IPS-NIHi7 (cell line): ENCODE measurements around the gene STXBP5L.
"Not testable (repeated sequence)": the region's sequence is repeated elsewhere in the genome, so short reads cannot be mapped to it uniquely, and the experiment has no call there.

ENCODE experiments used
- DNase-seq: peaks from one replicate; pipeline ENCODE4 v3.0.0; 2012; ENCODE audit warnings: mixed read lengths; ENCODE audit errors: extremely low spot score

Gene STXBP5L

GRCh38 chr3:121018917-121019321 lies 110.9 kb downstream of the STXBP5L start:
- no peak for DNase-seq

- peak; percentile 18 for DNase-seq
Observed at GRCh38 chr3:121063628-121064027, 155.6 kb downstream of the STXBP5L start.

GRCh38 chr3:121064121-121064520 lies 156.1 kb downstream of the STXBP5L start:
- no peak for DNase-seq

- DNase-seq = no peak
Observed at GRCh38 chr3:121072133-121072532, 164.1 kb downstream of the STXBP5L start.

- DNase-seq = no peak
Observed at GRCh38 chr3:121073011-121073410, 165.0 kb downstream of the STXBP5L start.

GRCh38 chr3:121075191-121075590 lies 167.2 kb downstream of the STXBP5L start:
- no peak for DNase-seq

GRCh38 chr3:121078378-121079101 lies 170.5 kb downstream of the STXBP5L start:
- not testable (repeated sequence) for DNase-seq

GRCh38 chr3:121096953-121097352 lies 188.9 kb downstream of the STXBP5L start:
- no peak for DNase-seq

GRCh38 chr3:121111086-121111485 lies 203.1 kb downstream of the STXBP5L start:
- DNase-seq = not testable (repeated sequence)

- DNase-seq = peak; percentile 57
Observed at GRCh38 chr3:121111914-121112612, 204.1 kb downstream of the STXBP5L start.

- no peak for DNase-seq
Observed at GRCh38 chr3:121126033-121126706, 218.2 kb downstream of the STXBP5L start.

- DNase-seq = no peak
Observed at GRCh38 chr3:121126707-121127035, 218.7 kb downstream of the STXBP5L start.

- DNase-seq = no peak
Observed at GRCh38 chr3:121152573-121152972, 244.6 kb downstream of the STXBP5L start.

- no peak for DNase-seq
Observed at GRCh38 chr3:121153851-121154250, 245.8 kb downstream of the STXBP5L start.

- no peak for DNase-seq
Observed at GRCh38 chr3:121155028-121155427, 247.0 kb downstream of the STXBP5L start.

GRCh38 chr3:121165397-121165837 lies 257.4 kb downstream of the STXBP5L start:
- peak; percentile 12 for DNase-seq

- DNase-seq = no peak
Observed at GRCh38 chr3:121167374-121168139, 259.6 kb downstream of the STXBP5L start.

GRCh38 chr3:121175083-121175482 lies 267.1 kb downstream of the STXBP5L start:
- DNase-seq = no peak

GRCh38 chr3:121190626-121191025 lies 282.6 kb downstream of the STXBP5L start:
- DNase-seq = not testable (repeated sequence)

GRCh38 chr3:121202573-121202972 lies 294.6 kb downstream of the STXBP5L start:
- no peak for DNase-seq

- DNase-seq = no peak
Observed at GRCh38 chr3:121223116-121223515, 315.1 kb downstream of the STXBP5L start.

- no peak for DNase-seq
Observed at GRCh38 chr3:121228971-121229370, 321.0 kb downstream of the STXBP5L start.
